B cell (primary cell): Measurements from ENCODE around the gene TRIM9. TPM values are rescaled to one million over a fixed set of nuclear protein-coding genes. Genes with fewer than 3 reads are reported as not detected.

Experiments used
- ATAC-seq: fragments of 200-7000 bp; cut with Tn5 transposase; one replicate; pipeline ENCODE4 v1.10.0; 2021; ENCODE audit warnings: low read depth, mild to moderate bottlenecking, moderate number of reproducible peaks, moderate library complexity
- CTCF ChIA-PET: fragments of 350-600 bp; sonication (Branson Sonifier 250); formaldehyde crosslinking; loops from one replicate; lab custom pipeline; 2021; ENCODE audit warnings: antibody characterized with exemption, inconsistent platforms; lab: Charles Lee
- POLR2A ChIA-PET: fragments of 350-600 bp; sonication (Branson Sonifier 250); formaldehyde crosslinking; loops from one replicate; lab custom pipeline; 2021; ENCODE audit warnings: antibody characterized with exemption; lab: Charles Lee
- DNase-seq: peaks from one replicate; pipeline ENCODE4 v3.0.0; 2013
- H2AFZ ChIP-seq: 2 replicates; pipeline ENCODE4 v1.6.1; 2012; ENCODE audit warnings: mild to moderate bottlenecking, low read depth, low read length; ENCODE audit not compliant: insufficient read depth, poor library complexity, severe bottlenecking
- H3K27ac ChIP-seq, 2 donors: 1 replicate in 1 of 2; 2 replicates in 1 of 2; pipeline ENCODE4 v1.5.1; 2012 to 2013; ENCODE audit warnings: low read length in 2 of 2, mild to moderate bottlenecking in 2 of 2, moderate library complexity in 1 of 2
- H3K27me3 ChIP-seq, 4 experiments: fragments of 200-600 bp in 1 of 4; sonication (generic) in 1 of 4; replicated peaks in 1 of 4; 1 replicate in 2 of 4; 2 replicates in 2 of 4; pipeline versions ENCODE4 v1.6.1 to v1.7.0; 2013 to 2016; ENCODE audit warnings: low read length in 3 of 4, mild to moderate bottlenecking in 2 of 4, mixed read lengths in 1 of 4, moderate library complexity in 1 of 4; ENCODE audit not compliant: insufficient read depth in 4 of 4, control insufficient read depth in 3 of 4; ENCODE audit errors: control extremely low read depth in 1 of 4
- H3K36me3 ChIP-seq, 2 experiments: replicated peaks in 1 of 2; 1 replicate in 1 of 2; 2 replicates in 1 of 2; pipeline versions ENCODE4 v1.6.1 to v1.7.1; 2013; ENCODE audit warnings: low read length in 1 of 2; ENCODE audit not compliant: insufficient read depth in 2 of 2, control insufficient read depth in 1 of 2; ENCODE audit errors: control extremely low read depth in 1 of 2, extremely low read depth in 1 of 2
- H3K4me1 ChIP-seq, 2 donors: fragments of 200-600 bp in 1 of 2; sonication (generic) in 1 of 2; 1 replicate in 1 of 2; 2 replicates in 1 of 2; pipeline versions ENCODE4 v1.5.1 to v1.6.1; 2013 to 2017; ENCODE audit warnings: low read length in 2 of 2; ENCODE audit not compliant: control insufficient read depth in 2 of 2, insufficient read depth in 2 of 2
- H3K4me2 ChIP-seq: replicated peaks from 2 replicates; pipeline ENCODE3; 2012; ENCODE audit warnings: mild to moderate bottlenecking, low read depth, low read length; ENCODE audit not compliant: poor library complexity, severe bottlenecking
- H3K4me3 ChIP-seq, 5 experiments: fragments of 200-600 bp in 1 of 5; sonication (generic) in 1 of 5; 1 replicate in 3 of 5; 2 replicates in 2 of 5; pipeline versions ENCODE4 v1.5.1 to v1.7.0; 2011 to 2016; ENCODE audit warnings: low read length in 4 of 5, mild to moderate bottlenecking in 4 of 5, low read depth in 2 of 5, control low read depth in 1 of 5, moderate library complexity in 1 of 5; ENCODE audit not compliant: insufficient read depth in 1 of 5; ENCODE audit errors: control extremely low read depth in 1 of 5, extremely low read depth in 1 of 5
- H3K79me2 ChIP-seq: fragments of 200-600 bp; sonication (generic); one replicate; pipeline ENCODE4 v1.6.0; 2016; ENCODE audit warnings: low read length; ENCODE audit not compliant: control insufficient read depth, insufficient read depth
- H3K9ac ChIP-seq: fragments of 200-600 bp; sonication (generic); 2 replicates; pipeline ENCODE4 v1.6.1; 2017; ENCODE audit warnings: mild to moderate bottlenecking, low read length, moderate library complexity
- H3K9me3 ChIP-seq, 3 donors: one replicate each; pipeline versions ENCODE4 v1.6.1 to v1.7.1; 2013; ENCODE audit warnings: low read length in 2 of 3; ENCODE audit not compliant: control insufficient read depth in 2 of 3, insufficient read depth in 1 of 3; ENCODE audit errors: control extremely low read depth in 1 of 3
- H4K20me1 ChIP-seq: 2 replicates; pipeline ENCODE4 v1.6.0; 2012; ENCODE audit warnings: mild to moderate bottlenecking, low read length; ENCODE audit not compliant: insufficient read depth, control insufficient read depth, poor library complexity, severe bottlenecking
- H3K27ac Mint-ChIP-seq: one replicate; pipeline ENCODE4 v1.8.0; 2021; ENCODE audit warnings: mixed read lengths
- H3K27me3 Mint-ChIP-seq: one replicate; pipeline ENCODE4 v1.8.0; 2021; ENCODE audit warnings: mixed read lengths
- H3K4me1 Mint-ChIP-seq: one replicate; pipeline ENCODE4 v1.8.0; 2021; ENCODE audit warnings: mixed read lengths
- H3K4me3 Mint-ChIP-seq: one replicate; pipeline ENCODE4 v1.8.0; 2021; ENCODE audit warnings: mixed read lengths
- H3K9me3 Mint-ChIP-seq: one replicate; pipeline ENCODE4 v1.8.0; 2022; ENCODE audit warnings: mixed read lengths; ENCODE audit not compliant: insufficient read depth
- CTCF ChIP-seq: fragments of 200-600 bp; IDR thresholded peaks from one replicate; pipeline ENCODE4 v1.8.0; 2022; ENCODE audit warnings: antibody characterized with exemption, mild to moderate bottlenecking
- EZH2 ChIP-seq: IDR thresholded peaks from 2 replicates; pipeline ENCODE4 v1.6.1; 2012; ENCODE audit warnings: borderline replicate concordance, low read depth, mild to moderate bottlenecking, moderate library complexity, low read length; ENCODE audit not compliant: insufficient read depth, poor library complexity, severe bottlenecking
- WGBS: methylation state at CpG from one replicate; pipeline ENCODE4 v1.1.5; 2013; ENCODE audit warnings: missing lambda C conversion rate; ENCODE audit not compliant: insufficient coverage; 5-methylcytosine and 5-hydroxymethylcytosine counted together
- intact Hi-C: fragments of 100-400 bp; cut with micrococcal nuclease; formaldehyde crosslinking; loops from one replicate; pipeline ENCODE4 v1.10.0; 2022
- polyA plus RNA-seq: library from polyadenylated mRNA; depleted of rRNA; stranded (reverse); fragments of >200 nt; gene quantifications from 2 replicates; pipeline ENCODE4 v1.2.3, GENCODE V29; 2012
- total RNA-seq, 2 donors: library from RNA; stranded (reverse); fragments of 120-200 nt in 1 of 2; gene quantifications; 1 replicate in 1 of 2; 2 replicates in 1 of 2; pipeline versions ENCODE4 v1.2.3 to v1.2.4, GENCODE V29; 2013 to 2022

TRIM9 gene
- total and polyA plus RNA-seq, 2 donors (not counting 1 experiment from before 2014, with no cell fraction given), result 0.24 to 0.32 TPM

- no peaks in the 10 kb centered on the region for H3K9me3 ChIP-seq
- no peak for TF ChIP-seq EZH2
- TF ChIP-seq CTCF, result no peak
- no peak overlapping the region for H2AFZ ChIP-seq
- Mint-ChIP-seq H3K27me3 (peaks cover 37% of the 10 kb centered on the region), H3K4me3 (no peak overlapping the region), H3K27ac (no peak overlapping the region), H3K4me1 (no peaks in the 10 kb centered on the region), H3K9me3 (no peaks in the 10 kb centered on the region)
- no peaks in the 10 kb centered on the region for H3K36me3 ChIP-seq
- H3K4me2 ChIP-seq, result no peak overlapping the region
- intact Hi-C loops, result no loop called here
- H3K27ac ChIP-seq, result no peak overlapping the region
- no peak overlapping the region for H3K9ac ChIP-seq
- POLR2A ChIA-PET, result no interaction called here
- CTCF ChIA-PET, result interaction anchor here (1.7 kb wide), 1 partner anchor 71 kb away, joined by 4 read pairs; no protein-coding TSS in a partner anchor
- no peak overlapping the region for H3K4me3 ChIP-seq
- DNase-seq (no peak), ATAC-seq (no peak)
- H3K27me3 ChIP-seq, result no peaks in the 10 kb centered on the region
- no peaks in the 10 kb centered on the region for H4K20me1 ChIP-seq
- H3K79me2 ChIP-seq, result no peaks in the 10 kb centered on the region
- 96% methylated on average over 3 of the region's 3 CpGs for WGBS
- no peaks in the 10 kb centered on the region for H3K4me1 ChIP-seq
Observed at GRCh38 chr14:50931559-50931958, 163.3 kb downstream of the TRIM9 start.

GRCh38 chr14:50929506-50929905 lies 165.4 kb downstream of the TRIM9 start:
- Histone ChIP-seq H3K27ac (no peak overlapping the region), H3K36me3 (no peaks in the 10 kb centered on the region), H3K9ac (no peak overlapping the region), H2AFZ (no peak overlapping the region), H3K79me2 (no peaks in the 10 kb centered on the region), H3K4me3 (no peak overlapping the region), H3K27me3 (no peaks in the 10 kb centered on the region), H3K4me1 (no peaks in the 10 kb centered on the region), H3K4me2 (no peak overlapping the region), H3K9me3 (no peaks in the 10 kb centered on the region), H4K20me1 (no peaks in the 10 kb centered on the region)
- TF ChIP-seq EZH2, result no peak
- no peak for TF ChIP-seq CTCF
- H3K27ac Mint-ChIP-seq, result no peak overlapping the region
- peaks cover 28% of the 10 kb centered on the region for H3K27me3 Mint-ChIP-seq
- no CpG with 5 or more reads among the region's 2 CpGs for WGBS
- intact Hi-C loops, result no loop called here
- ATAC-seq (no peak), DNase-seq (no peak)
- no peak overlapping the region for H3K4me3 Mint-ChIP-seq
- ChIA-PET CTCF (no interaction called here), POLR2A (no interaction called here)
- no peaks in the 10 kb centered on the region for H3K4me1 Mint-ChIP-seq
- no peaks in the 10 kb centered on the region for H3K9me3 Mint-ChIP-seq
